Inflammatory macrophage treated with lipopolysaccharide for 1 hour (primary cell): Measurements from ENCODE around the gene TTC7B.

ENCODE experiments used
- DNase-seq, 2 donors: peaks; one replicate each; pipeline ENCODE4 v3.0.0-alpha.2; 2020 to 2022

The TTC7B gene

DNA sequence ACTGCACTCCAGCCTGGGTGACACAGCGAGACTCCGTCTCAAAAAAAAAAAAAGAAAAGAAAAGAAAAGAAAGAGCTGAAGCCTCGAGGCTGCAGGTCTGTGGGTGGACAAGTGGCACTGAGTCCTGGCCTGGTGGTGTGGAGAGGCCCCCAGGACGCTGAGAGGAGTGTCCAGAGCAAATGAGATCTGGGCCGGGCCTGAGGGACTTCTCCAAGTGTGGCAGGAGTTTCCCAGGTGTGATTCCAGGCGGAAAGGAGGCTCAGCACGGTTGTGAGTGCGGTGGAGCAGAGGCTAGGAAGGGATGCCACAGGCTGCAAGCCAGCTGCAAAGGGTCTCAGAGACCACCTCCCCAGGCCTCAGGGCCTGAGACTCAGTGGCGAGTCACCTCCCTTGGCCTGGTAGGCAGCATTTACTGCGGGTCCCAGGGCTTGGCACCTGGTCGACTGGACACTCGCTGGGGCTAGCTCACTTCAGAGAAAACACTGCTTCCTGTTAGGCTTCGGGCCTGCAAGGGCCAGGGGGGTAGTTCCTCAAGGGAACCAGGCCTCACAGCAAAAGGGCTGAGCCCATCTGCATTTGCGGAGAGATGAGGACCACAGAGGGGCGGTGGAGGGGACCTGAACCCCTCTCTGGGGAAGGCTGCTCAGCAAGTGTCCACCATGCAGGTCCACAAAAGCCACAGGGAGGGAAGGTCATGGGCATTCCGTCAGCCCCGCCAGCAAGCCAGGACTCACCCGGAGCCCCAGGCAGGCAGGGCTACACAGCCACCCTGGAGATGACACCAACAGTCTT, 11.7 kb downstream of the TTC7B start:
- no peak for DNase-seq

DNA sequence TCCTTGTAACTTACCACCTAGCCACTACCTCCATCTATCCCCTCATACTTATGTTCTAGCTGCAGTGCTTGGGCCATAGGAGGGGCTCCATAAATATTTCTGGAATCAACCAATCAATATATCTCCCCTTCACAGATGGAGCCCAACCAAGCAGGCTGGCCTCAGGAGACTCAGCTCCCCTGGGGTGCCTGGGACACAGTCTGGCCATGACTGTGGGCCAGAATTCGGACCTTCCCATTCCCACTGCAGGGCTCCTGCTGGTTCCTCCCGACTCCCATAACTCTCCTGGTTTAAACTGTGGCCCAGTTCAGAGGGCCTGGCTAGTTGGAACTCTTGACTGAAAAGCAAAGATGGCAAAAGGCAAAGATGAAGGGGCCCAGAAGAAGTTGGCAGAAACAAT, 13.0 kb downstream of the TTC7B start:
- no peak for DNase-seq

DNA sequence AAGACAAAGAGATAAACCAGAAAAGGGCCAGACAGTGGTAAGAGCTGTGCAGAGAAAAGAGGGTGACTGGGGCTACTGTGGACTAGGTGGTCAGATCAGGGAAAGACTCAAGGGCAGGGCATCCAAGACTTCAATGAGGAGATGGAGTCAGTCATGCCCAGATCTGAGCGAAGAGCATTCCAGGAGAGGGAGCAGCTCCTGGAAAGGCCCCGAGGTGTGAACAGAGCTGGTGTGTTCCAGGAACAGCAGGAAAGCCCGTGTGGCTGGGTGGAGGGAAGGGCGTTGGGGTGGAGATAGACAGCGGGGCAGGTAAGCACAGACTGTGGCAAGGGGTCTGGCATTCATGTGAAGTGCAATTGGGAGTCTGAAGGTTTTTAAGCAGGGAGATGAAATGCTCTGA, 16.8 kb downstream of the TTC7B start:
- no peak for DNase-seq

DNA sequence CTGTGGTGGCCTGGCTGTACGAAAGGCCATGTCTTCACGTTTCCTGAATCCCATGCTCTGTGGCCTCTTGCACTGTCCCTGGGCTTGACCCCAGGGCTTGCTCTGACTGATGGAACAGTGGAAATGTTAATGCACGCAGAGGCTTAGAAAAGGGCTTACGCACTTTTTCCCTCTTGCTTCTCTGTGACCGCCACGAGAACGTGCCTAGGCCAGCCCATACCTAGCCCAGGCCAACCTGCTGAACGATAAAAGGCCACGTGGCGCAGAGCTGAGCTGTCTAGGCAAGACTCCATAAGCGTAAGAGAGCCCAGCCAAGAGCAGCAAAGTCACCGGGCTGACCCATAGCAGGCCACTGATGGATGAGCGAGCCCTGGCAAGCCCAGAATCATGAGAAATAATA, 18.3 kb downstream of the TTC7B start:
- DNase-seq = no peak

DNA sequence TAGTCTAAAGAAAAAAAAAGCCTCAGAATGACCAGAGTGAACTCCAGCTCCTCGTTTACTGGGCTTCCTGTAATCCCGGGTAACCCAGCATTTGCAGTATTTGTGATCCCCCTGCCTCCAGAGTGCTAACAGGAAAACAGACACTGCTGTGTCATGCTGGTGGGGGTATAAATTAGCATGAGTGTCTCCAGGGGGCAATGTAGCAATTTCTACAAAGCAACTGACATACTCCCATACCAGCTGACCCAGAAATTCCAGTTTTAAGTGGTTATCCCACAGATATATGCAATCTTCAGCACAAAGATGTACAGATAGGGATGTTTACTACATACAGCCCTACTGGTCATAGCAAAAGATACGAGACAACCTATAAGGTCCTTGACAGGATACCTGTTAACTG, 18.8 kb downstream of the TTC7B start:
- DNase-seq = peak; percentile 70 to 96

DNA sequence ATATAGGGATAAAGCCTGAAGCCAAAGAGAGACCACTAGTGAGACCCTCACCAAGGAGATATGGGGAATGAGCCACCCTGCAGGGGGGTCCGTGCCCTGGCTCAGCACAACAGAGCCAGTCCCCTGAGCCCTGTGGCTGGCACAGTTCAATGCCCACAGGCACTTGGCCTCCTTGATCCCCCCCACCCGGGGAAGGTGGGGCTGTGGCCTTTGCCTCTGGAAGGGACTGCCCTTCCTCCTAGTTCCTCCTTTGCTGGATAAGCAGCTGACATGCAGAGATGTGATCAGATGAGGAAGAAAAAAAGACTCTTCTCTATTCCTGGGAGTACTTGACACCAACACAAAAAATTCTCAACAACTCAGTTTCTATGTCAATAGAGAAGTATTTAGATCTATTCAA, 19.9 kb downstream of the TTC7B start:
- DNase-seq = peak; percentile 72 to 93

DNA sequence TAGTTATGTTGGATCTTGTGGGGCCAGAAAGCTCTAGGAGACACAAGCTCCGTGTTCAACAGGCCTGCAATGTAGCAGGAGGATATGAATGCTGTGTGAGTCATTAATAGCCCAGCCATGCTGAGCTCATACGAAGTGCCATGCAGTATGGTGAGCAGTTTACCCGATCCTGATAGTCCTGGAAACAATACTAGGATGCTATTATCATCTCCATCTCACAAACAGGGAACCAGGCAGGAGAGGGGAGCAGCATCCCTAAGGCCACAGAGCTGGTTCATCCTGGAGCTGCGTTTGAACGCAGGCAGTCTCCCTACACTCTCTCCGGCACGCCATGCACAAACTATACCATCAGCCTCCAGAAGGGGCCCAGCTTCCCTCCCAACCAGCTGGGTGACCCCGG, 20.5 kb downstream of the TTC7B start:
- DNase-seq = peak; percentile 49 to 60

DNA sequence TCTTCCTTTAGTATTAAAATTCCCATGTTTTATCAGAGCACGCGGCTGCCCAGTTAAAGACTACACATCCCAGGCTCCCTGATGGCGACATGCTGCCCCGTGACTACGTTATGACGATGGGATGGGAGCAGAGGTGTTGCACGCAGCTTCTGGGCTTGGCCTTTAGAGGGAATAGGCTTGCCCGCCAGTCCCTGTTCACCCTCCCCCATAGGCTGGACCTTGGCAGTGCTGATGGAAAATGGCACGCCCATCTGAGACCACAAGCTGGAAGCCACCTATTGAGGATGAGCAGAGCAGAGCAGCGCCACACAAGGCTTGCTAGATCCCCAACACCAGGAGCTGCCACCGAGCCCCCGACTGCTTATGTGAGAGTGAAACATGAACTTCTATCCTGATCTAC, 24.7 kb downstream of the TTC7B start:
- no peak for DNase-seq

DNA sequence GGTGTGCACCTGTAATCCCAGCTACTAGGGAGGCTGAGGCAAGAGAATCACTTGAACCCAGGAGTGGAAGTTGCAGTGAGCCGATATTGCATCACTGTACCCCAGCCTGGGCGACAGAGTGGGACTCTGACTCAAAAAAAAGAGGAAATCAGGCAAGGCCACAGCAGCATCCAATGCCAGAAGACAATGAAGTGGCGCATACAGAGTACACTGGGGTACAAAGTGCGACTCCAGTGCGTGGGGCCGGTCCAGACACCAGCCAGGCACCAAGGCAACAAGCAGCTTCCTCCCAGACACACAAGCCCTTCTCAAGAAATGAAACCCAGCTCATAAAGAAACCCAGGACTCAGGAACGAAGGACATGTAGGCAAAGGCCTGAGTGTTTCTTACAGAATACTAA, 28.2 kb downstream of the TTC7B start:
- DNase-seq = peak; percentile 78 to 94

DNA sequence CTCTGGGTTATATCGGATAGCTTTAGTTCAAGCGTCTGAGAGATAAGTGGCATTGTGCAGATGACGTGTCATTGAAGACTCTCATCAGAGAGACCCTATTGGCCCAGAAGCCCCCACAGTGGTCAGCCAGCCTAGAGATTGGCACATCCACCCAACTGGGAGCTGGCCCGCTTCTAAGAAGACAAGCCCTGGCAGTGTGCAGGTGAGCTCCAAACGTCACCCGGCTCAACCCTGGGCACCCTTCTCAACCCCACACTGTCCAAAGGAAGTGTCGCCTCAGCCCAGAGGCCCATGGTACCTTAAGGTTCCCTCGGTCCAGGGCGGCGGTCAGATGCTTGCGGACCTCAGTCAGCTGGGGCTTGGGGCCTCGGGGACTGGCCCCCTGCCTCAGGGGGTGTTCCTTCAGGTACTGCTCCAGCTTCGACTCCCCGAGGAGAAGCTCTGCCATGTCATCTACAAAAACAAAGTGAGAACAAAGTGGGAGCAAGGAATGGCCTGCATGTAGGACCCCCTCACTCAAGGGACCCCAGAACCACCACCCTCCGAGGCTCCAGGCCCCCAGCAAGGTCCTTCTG, 30.3 kb downstream of the TTC7B start:
- DNase-seq = no peak

DNA sequence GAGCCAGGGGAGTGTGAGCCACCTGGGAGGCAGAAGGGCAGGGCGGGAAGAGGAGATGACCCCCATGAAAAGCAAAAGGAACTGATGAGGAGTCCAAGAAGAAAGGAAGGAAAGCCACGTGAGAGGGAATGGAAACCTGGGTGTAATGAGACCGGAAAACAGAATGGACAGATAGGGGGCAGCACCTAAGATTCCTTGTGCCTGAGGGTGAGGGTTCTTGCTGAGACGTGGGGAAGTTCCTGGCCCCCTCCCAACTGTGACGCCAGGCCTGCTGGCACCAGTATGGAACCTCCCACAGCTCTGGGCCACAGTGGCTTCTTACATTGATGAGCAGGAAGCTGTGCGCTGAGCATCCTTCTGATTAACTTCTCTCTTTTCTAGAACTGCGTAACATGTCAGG, 30.8 kb downstream of the TTC7B start:
- peak; percentile 83 to 90 for DNase-seq

DNA sequence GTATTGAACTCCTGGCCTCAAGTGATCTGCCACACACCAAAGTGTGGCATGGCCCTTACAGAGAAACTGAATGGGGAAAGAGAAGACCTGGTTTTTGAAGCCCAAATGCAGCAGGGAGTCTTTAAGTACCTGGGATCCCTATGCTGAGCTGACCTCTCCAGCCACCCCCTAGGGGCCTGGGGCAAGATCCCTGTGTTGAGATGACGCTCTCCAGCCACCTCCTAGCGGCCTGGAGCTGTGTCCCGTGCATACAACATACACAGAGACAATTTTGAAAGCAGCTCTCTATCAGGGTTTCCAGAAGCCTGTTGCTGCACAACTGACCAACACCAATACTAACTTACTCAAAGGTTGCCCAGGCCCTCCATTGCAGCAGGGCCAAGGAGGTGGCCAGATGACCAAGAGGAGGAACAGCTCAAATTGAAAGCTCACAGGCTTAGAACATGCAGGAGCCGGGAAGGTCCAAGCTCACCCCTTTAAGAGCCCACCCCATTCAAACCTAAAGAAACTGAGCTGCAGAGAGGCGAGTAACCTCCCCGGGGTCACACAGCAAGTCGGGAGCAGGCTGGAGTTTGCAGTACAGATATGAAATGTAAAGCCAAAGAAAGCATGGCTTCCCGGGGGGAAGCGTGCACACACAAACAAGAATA, 31.5 kb downstream of the TTC7B start:
- no peak for DNase-seq

DNA sequence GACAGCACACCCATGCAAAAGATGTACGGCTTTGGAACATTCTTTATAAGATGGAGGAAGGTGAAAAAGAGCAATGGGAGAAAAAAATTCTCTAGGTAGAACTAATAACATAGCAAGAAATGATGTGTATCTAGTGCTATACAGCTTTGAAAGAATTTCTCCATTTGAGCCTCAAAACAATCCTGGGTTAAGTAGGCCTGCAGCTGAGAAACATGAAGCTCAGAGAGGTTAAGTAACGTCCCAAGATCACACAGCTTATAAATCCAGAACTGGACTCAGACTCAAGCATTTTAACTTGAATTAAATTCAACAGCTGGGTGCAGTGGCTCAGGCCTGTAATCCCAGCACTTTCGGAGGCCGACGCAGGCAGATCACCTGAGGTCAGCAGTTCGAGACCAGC, 32.9 kb downstream of the TTC7B start:
- no peak for DNase-seq

DNA sequence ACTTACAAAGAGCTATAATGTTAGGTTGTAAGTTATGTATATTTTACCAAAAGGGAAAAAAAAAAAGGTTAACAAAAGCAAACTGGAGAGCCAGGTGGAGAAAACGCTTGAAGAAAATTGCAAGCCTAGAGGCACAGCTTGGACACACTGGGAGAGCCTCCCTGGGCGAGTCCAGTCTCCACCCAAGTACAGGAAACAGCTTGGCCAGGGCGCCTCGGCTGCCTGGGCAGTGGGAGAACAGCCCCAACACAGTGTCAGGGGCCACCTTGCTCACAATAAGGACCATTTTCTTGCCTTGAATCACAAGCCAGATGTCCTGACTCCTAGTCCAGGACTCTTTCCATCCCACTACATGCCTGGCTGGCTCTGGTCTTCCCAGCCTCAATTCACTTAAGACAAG, 33.3 kb downstream of the TTC7B start:
- DNase-seq = no peak

DNA sequence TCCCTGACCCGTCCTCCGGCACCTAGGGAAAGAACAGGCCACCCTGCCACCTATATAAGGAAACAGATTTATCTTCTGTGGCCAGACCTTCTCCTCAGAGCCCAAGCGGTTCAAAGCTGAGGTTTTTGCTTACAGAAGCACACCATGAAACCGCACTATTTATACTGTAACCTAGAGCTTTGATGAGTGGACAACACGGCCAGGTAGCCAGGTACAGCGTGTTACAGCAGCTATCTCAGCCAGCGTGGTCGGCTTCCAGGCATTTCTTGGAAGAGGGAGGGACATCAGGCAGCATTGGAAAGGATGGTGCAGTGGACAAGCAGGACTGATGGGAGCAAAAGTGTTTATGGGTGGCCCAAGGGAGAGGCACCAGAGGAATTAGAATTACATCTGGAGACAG, 34.4 kb downstream of the TTC7B start:
- DNase-seq = no peak

DNA sequence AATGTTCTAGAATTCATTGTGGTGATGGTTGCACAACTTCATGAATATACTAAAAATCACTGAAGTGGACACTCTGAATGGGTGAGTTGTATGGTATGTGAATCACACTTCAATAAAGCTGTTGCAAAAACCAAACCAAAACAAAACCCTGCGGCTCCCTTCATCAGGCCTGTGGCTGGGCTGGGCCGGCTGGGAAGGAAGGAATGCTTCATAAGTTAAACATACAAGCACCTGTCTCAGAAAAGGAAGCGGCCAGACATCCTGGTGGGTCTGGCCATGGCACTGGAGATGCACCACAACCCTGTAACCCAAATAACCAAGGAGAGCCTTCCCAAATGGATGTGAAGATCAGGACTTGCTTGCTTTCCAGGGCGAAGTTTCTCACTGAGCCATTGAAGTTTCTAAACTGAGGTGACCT, 34.9 kb downstream of the TTC7B start:
- DNase-seq = no peak

DNA sequence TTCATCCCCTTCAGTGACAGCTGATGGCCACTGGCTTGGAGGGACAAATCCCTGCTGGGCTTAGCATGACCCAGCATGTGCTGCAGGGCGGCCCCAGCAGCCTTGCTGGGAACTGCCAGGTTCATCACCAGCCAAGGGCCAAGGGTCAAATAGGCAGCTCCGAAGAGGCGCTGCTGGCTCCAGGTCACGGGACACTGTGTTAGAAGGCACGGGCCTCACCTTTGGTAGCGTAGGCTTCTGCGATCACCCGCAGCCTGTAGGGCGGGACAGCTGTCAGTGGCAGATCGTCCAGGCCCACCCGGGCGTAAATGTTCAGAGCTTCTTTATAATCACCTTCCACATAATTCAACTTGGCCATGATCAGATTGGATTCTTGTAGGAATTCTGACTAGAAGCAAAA, 35.7 kb downstream of the TTC7B start:
- no peak for DNase-seq

DNA sequence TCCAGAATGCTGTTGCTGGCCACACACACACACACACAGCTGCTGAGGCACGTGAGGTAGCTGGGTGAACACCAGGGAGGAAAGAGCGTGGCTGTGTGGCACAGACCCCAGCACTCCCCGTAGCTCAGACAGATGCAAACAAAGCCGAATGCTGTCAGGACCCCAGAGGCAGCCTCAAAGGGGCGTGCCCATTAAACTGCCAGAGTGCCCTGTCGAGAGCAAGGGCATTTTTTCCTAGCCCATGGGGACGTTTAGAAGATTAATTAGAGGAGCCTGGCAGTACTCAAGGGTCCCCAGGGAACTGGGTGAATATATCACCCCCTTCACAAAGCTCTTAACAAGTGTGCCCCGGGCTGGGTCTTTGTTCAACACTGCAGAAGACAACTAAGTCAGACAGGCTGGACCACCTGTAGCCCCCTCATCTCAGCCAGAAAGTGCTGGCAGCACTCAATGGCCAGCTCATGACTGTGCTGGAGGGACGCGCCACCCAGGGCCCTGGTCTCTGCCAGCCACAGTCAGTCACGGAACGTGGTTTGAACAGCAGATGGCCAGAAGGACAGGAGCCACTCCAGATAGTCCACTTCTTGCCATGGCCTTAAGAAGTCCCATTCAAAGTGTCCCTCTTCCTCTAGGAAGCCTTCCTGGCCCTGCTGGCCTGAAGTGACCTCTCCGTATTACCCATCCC, 37.5 kb downstream of the TTC7B start:
- no peak for DNase-seq

DNA sequence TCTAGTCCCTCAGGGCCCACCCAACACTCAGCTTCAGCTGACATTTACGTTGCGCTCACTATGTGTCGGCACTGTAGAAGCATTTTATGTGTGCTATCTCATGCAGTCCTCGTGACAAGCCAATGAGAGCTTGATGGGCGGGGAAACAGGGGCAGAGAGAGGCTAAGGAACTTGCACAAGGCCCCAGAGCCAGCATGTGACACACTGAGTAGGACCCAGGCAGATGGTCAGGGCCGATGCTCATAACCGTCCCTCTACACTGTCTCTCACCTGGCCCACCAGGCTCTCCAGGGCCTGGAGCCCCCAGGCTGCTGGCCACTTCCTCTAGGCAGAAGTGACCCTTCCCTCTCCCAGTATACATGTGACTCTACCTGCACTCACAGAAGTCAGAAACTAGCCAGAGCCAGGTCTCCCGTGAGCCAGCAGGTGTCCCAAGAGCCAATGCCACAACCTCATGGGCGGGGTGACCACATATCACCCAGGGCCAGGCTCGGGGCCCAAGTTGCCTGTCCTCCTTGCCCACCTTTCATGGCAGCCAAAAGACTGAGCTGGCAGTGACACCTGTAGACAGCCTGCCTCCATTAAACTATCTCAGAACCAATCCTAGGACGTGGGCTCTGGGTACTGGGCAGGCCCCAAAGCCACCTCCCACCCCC, 38.3 kb downstream of the TTC7B start:
- no peak for DNase-seq

DNA sequence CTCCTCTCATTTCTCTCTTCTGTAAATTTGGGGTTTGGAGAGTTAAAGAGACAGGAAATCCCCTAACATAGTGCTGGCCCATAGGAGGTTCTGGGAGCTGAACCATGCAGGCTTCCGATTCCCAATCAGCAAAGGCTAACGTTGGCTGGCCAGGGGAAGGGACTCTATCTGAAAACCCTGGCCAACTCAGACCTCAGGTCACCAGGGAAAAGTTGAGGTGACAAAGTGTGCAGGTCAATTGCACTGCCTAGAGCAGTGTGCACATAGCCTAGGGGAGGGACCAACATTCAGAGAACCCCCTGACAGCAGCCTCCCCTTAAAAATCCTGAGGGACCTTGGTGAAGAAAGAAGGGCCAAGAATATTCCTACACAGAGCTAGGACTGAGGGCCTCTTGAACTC, 38.9 kb downstream of the TTC7B start:
- DNase-seq = no peak

DNA sequence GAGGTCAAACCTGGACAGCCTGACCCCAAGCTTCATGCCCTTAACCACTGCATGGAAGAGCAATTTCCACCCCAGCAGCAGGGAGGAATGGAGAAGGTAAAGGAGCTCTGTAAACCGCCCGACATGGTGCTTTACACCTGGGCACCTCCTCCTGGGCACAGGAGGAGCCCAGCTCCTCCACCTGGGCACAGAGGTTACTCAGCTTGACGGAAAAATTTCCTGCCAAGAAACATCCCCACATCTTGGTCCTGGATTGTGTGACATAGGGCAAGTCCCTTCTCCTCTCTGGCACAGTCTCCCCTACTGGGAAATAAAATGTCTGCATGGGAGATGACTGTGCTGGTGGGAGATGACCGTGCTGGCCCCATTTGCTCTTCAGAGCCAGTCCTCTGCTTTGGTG, 40.8 kb downstream of the TTC7B start:
- no peak for DNase-seq

DNA sequence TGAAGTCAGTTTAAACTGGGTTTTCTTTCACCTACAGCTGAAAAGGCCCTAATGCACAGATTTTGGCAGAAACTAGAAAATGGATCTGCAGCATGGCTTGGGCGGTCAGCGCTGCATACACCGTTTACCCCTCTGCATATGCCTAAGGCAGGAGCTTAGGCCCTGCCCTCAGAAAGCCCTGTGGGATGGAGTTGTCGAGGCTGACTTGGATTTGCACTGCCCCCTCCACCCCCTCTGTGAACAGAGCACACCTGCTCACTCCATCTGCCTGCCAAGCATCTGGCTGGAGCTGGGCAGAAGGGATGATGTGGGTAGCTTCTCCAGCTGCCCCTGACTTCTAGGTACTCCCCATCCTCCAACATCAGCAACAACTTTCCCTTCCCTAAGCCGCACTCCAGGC, 41.9 kb downstream of the TTC7B start:
- DNase-seq = no peak

DNA sequence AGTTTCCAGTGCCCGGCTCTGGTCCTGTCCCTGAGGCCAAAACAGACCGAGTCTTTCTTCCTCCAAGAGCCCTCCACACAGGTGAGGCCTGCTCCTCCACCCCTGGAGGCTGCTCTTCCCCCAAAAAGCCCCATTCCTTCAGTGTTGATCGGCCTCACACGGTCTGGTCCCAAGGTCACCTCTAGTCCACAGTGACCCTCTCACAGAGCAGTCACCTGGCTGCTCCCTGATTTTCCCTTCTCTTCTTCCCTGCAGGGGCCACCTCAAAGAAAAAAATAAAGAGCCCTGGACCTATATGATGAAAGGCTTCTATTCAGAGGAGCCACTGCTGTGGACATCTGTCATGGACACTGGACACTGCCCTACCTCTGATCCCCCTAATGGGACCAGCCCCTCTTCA, 42.5 kb downstream of the TTC7B start:
- no peak for DNase-seq

DNA sequence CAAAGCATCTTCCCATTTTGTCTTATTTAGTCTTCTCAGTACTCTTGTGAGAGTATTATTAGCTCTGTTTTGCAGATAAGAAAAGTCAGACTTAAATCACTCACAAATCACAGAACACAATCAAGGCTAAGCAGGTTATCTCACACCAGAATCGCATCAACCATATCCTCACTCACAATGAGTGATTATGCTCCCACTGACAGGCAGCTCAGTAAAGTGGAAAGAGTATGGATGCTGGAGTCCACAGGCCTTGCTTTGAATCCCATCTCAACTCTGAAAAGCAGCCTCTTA, 43.1 kb downstream of the TTC7B start:
- DNase-seq = no peak
